KG1 (cell line): ENCODE results near the gene PAX8.
"Not testable (repeated sequence)": the region's sequence is repeated elsewhere in the genome, so short reads cannot be mapped to it uniquely, and the experiment has no call there.

Experiments used
- DNase-seq: peaks from one replicate; lab custom pipeline; 2025; lab: John Stamatoyannopoulos, UW

PAX8 gene

DNA sequence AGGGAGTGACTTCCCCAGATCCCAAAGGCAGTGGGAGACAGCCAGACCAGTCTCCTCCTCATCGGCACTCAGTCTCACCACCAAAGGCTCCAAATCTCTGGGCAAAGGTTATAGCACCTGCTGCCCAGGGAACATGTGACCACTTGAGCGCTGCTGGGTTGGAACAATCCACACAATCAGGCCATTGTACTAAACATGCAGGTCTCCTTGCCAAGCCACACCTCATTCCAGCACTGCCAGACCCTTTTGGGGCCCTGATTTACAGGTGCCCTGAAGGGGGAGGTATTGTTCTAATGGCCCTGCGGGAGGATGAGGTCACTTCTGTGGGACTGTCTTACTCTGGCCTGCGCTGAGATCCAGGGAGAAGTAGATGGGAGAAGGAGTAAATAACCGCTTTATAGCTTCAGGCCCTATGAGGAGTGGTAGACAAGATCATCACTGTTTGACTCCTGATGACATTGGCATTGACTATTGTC is 10.0 kb upstream of the PAX8 start:
- not testable (repeated sequence) for DNase-seq

DNA sequence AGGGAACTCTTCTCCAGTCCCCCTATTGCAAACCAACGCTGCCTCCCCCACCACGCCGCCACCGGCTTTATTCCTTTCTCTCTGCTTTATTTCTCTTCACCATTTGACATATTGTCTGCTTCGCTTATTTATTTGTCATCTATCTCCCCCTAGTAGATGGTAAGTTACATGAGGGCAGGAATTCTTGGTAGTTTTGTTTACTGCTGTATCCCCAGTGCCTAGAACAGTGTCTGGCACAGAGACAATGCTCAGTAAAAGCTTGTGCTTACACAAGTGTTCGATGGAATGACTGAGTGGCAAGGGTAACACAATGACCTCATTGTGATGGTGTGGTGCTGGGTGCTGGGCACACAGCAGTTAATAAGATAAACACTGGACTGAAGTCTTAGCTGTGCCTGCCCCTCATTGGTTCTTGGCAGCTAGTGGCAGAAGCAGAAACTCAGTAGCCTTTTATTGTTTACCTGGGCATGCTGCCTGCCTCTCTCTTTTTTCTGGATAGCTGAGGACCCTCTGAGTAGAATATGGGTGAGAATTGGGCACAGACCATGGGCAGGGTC is 9.5 kb upstream of the PAX8 start:
- not testable (repeated sequence) for DNase-seq

DNA sequence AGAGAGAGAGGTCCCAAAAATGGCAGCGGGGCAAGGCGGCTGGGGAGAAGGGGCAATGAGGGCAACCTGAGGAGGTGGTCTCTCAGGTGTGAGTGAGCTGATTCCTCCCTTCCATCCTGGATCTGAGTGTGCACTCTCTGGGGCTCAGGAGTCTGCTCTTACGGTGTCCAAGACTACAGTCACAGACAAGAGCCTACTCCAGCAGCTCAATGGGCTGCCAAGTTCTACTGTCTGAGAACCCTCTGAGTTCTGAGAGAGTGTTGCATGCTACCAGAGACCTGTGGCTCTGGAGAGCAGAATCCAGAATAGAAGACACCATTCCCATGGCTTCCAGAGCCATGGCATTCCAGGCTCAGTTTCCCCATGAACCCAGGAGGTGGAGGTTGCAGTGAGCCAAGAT is 7.1 kb upstream of the PAX8 start:
- no peak for DNase-seq

DNA sequence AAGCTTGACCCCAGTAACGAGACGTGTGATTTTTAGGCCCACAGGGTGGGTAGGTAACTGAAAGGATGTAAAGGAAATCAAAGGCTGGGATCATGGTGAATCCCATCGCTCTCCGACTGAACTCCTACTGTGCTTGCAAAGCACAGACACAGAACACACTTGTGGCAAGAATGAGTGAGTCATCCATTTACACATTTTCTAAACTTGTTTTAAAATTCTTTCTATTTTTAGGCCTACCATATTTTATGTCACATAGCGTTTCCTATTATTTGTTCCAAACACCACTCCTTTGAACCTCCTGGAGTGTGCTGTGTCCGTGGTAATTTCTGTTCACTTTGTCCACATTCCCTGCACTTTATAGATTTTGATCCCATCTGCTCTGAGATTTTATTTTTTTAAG is 6.3 kb upstream of the PAX8 start:
- DNase-seq: not testable (repeated sequence)

DNA sequence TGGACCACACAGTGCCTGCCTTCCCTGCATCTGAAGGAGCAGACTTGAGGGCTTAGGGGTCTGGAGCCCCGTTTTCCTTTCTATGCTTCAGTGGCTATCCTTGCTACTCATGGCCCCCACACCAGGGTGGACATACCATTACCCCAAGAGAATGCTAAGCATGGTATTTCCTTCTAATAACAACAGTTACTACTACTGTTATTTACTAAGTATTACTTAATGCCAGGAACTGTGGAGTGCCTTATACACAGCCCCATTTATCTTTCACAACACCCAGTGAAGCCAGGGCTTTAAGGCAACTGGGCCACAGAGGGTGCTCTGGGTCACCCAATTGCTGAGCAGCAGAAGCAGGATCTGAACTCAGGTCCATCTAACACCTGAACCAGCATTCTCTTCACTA is 5.8 kb upstream of the PAX8 start:
- DNase-seq: no peak

DNA sequence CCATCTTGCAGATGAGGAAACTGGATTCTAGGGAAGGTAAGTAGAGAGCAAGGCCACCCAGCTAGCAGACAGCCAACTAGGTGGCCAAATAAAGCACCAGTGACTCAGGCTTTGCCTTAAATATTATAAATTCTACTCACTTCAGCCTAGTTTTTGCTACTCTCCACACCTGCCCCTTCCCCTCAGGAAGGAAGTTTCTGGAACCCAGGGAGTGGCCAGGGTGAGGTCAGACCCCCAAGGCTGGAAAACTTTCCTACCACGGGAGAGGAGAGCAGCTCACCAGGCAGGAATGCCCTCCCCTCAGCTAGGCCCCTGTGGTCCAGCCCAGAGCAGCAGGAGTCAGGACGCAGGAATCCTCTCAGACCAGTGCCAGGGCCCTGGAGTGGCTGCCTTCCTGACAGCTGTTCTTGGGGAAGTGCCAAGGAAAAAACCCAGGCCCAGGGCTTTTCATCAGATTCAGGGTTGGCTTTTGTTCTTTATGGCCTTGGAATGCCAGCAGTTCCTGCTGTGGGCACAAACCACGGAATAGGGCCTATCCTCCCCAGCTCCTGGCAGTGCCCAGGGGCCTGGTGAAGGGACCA is 5.1 kb upstream of the PAX8 start:
- no peak for DNase-seq

DNA sequence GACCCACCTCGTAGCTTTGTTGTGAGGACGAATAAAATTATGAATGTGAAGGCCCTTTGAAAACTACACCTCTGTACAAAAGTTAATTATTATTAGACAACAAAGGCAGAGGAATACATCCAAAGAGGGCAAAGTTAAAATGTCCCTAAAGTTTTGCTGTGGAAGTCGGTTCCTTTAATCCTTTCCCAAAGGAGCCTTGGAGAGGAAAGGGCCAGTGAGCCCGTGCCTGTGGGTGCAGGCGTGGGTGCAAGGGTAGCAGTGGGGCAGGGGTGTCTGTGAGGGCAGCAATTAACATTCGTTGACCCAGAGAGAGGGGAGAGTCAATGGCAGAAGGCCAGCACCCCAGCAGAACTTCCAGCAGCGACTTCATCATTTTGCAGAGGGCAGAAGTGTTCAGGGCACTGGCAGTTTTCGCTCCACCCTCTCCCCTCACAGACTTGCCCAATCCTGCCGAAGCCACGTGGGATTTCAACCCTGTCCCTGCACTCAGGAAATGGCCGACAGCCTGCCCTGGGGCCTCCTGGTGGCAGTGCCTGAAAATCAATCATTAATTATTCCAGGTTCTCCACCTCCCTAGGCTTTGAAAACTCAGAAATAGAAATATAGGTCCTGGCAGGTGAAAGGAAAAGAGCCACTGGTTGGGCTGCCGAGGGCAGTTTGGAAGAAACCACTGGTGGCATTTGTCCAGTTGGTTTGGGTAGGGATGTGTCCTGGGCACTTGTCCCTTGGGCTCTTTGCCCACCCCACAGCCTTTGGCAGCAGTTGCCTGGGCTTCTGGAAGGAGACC is 4.2 kb upstream of the PAX8 start:
- DNase-seq: no peak

DNA sequence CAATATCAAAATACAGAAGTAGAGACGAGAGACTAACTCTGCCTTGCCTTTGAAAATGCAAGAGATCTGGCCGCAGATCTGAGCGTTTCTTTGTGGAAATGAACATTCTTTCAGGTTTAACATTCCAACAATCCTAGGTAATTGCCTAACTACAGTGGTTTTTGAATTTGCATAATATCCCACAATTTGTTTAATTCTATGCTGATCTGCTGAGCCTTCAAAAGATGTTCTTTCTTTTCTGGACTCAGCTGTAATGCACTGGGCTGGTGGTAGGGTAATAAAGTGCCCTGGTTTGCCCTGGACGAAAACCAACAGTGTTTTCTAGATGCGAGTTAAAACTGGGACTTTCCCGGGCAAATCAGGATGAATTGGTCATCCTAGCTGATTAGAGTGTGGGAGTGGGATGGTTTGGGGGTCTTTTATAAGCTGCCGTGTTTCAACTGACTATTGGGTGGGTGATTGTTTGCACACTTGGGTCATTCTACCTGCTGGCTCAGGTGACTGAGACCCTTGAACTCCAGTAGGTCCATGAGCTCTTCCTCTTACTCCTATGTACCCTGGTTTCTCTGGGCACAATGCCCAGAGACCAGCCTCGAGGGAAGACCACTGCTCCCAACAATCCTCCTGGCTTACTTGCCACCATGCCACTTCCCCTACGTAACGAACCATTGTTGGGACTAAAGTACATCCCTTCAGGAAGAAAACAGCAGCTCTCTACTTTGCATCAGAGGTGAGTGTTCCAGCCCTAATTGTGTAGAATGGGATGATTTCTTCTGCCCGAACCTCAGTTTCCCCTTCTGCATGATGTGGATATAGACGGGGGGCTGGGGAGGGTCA is 3.4 kb upstream of the PAX8 start:
- no peak for DNase-seq

DNA sequence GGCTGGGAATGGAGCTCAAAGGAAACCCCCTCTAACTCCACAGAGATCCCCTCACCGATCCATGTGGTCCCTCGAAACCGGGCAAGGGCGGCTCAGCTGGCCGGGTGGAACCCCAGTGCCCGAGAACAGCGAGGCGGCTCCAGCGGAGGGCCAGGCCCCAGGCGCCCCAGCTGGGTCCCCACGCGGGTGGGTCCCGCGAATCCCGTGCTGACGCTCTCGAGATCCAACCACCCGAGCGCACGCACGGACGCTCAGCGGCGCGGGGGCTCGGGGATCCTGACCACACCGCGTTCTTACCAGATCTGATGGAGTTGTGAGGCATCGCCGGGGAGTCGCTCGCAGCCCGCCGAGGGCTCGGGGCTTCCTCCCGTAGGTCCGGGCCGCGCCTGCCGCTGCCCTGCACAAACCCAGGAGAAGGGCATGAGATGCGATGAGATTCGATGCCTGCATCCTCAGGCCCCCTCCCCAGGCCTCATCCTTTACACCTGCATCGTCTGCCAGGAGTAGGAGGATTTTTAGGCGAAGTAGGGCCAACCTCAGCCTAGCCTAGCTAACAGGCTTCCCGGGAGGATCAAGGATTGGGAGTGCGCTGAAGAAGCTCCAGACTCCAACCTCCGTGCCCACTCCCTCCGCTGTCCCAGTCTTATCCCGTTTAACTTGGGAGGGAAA is 514 bp downstream of the PAX8 start:
- no peak for DNase-seq

DNA sequence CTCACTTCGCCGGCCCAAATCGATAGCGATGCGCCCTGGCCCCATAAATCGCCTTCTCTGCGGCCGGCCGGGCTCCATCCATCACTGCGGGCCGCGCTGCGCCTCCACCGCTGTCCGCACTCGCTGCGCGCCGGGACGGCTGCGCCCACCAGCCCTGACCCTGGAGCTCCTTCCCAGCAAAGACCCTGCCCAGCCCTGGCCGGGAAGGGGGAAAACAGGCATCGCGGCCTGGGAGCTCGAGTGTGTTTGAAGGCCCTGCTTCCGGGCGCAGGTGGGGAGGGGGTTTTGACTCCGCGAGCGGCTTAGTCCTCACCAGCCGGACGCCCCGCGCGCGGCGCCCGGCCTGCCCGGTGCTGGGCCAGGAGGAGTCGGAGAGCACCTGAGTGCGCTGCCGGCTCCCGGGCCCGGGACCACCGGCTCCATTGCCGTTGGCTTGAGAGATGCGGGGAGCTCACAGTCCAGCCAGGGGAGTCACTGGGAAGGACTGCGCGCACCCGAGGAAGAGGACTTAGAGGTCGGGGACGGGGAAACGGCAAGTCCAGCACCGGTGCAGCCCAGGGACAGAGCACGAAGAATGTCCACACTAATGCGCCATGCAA is 1.1 kb downstream of the PAX8 start:
- DNase-seq: no peak

DNA sequence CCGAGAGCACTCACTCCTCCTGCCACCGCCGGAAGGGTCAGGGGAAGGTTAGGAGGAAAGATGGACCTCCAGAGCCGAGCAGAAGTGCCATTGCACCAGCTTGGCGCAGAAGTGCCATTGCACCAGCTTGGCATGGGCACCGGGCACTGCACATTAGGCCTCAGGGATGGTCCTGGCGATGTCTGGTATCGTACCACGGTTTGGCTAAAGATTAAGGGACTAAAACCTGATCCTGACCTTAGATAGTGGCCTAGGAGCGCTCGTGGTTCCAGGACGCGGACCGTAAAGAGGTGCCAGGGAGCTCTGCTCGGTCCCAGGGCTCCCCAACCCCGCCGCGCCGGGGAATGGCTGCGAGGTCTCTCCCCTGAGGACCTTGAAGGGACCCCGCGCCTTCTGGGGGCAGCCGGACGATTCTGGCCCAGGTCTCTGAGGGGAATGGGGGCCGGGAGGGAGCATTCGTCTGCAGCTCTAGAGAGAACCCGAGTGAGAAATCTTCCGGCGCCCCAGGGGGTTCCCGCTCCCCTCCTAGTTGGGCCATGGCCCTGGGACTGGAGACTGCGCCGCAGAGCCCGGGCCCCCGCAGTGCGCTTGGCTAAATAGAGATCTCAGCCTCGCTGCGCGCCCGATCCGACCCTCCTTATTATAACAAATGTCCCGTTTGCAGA is 1.8 kb downstream of the PAX8 start:
- no peak for DNase-seq

DNA sequence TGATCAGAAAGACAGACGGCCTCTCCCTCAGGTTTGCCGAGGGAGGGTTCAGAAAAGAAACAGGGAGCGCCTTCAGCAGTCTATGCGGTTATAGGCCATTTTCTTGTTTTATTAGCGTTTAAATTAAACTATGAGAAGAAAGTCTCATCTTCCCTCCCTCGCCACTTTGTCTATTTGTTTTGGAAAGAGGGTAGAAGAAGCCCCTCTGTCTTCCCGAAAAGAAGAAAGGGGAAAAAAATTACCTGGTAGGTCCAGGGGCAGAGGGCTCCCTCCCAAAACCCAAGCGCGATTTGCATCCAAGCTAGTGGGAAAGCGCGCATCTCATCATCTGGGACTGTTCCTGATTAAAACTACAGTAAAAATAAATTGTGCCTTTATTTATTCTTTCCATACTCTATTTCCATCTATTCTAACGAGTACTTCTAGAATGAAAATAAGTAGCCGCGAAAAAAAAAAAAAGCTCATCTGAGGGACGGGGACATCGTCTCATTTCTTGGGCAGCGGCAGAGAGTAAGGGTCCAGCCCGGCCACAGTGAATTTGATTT is 2.4 kb downstream of the PAX8 start:
- no peak for DNase-seq

DNA sequence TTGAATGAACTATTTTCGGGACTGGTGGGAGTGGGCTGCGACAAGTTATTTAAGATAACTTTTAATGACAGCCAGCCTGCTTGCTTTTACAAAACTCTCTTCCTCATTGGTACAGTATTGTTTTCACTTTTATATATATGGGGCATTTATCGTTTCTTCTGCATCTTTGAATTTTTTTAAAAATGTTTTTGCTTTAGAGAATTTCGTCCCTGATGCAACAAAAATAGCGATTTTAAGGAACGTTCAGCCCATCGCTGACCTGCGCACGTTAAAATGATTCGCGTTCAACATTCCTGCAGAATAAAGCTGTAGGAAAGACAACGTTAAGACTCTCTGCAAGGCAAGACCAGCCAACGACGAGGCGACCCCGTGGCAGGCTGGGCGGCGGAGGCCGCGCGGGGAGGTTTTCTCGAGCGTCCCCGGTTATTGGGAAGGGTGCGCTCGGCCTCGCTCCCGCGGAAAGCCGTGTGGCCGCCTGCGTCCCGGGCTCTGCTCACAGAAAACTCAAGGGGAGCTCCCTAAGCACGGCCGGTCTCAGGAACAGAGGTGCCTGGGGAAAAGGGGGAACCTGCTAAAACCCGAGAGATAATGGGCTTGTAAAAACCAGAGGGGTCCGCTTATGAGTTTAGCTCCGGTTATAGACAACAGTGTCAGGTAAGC is 3.0 kb downstream of the PAX8 start:
- DNase-seq: no peak

DNA sequence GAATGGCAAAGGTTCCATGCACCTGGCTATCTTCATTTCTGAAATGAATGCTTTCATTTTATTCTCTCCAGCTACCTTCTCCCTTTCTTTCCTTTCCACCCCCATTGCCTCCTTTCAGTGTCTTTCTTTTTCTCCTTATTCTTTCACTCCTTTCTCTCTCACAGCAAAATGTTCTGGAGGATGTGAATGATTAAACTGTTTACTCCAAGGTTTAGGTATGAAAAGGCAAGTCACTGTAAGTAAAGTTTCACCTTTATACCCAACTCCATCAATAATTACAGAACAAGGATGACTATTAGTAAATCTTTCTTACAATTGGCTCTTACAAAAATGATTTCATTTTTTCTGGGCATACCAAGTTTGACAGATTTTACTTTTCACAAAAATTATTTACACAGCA is 4.3 kb downstream of the PAX8 start:
- no peak for DNase-seq

DNA sequence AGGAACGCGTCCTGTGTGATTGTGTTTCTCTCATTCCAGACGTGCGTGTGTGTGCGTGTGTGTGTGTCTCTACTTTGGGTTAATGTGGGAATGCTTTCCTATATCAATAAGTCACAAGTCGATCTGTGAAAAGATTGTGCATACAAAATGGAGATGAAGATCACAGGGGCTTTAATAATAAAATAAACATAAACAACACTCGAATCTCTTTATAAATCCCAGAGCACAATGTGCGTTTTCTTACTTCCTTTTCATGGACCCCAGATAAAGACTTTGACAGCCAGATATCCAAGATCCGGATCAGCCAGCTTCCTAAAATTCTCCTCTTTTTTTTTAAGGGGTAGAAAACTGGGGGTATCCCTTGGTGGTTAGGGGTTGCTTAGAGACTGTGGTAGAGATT is 4.7 kb downstream of the PAX8 start:
- no peak for DNase-seq

DNA sequence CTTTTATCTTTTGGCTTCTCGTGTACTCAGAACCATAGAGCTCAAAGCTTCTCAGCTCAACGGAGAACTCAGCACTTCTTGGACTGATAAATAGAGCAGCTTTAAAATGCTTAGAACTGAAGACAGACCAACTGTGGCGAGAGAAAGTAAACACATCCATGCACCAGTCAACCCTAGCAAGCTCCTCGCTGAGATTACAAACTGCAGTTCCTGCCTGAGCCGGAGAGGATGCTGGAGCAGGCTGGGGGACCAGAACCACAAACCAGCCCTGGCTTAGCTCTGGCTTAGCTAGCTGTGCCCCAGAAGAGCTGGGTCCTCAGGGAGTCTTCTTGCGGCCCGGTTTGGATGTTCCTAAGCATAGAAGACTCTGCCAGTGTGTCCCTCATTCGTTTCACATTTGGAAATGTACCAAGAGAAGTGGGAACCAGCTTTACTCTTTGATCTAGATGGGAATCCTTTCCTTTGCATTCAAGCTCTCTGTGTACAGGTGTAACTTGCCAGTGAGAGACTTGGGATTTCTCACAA is 5.6 kb downstream of the PAX8 start:
- DNase-seq: no peak

DNA sequence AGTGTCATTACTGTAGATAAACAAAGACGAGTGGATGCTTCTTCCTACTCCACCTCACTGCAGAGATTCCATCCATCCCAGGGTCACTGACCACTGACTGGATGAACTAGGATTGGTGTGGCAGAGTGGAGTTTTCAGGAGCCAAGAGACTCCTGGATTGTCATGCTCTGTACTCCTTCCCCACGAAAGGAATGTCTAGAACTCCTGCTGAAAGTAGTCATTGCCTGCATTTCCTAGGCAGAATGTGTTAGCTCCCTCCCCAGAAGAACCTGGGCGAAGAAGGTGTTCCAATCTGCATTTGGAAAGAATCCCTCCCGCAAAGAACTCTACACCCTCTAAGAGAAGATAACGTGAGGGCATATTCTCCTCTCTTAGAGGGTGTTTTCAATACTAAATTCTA is 6.2 kb downstream of the PAX8 start:
- no peak for DNase-seq

DNA sequence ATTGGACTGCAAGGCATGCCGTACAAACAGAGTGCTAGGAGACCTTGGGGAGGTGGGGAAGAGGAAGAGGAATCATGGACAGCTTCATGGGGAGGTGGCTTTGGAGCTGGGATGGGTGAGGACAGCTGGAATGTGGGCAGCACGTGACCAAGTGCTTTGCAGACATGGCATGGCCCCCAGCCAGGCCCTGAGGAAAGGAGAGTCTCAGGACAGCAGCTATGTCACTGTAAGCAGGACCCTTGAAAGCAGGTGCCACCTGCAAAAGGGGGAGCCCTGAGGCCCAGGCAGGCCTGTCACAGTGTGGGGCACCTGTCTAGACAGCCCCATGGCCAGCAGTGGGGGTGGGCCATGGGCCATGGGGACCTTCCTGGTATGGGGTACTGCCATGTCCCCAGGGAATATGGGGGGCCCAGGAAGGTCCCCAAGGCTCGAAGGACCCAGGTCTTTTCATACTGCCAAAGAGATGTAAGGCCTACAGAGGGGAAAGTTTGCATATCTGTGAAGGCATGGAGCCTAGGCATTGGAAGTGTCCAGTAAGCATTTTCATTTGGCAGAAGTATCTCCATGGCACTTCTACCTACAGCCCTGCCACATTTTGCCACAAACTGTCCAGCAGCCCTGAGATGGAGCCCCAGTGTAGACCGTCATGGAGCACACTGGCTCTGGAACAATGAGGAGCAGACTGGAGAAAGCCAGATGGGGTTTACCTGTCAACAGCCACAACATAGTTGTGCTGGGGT is 9.9 kb downstream of the PAX8 start:
- no peak for DNase-seq

DNA sequence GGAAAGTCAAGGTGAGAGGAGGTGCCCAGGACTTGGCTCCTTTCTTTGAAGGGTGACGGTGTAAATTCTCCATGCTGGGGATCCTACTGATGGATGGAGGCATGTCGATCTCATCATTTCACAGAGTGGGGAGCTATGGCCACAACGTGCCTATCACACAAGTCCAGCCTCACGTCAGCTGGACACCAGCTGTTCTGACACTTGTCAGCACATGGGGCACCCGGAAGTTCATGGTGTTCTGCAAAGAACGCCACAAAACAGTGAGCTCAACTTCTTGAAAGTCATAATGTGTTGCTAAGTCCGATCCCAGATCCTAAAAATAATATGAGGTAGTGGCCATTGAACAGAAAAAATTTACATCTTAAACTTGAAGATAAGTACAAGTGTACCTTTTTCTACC is 12.3 kb downstream of the PAX8 start:
- no peak for DNase-seq
